Kidney epithelial cell (primary cell): ENCODE results near the gene CYSTM1. TPM values are rescaled to one million over a fixed set of nuclear protein-coding genes. Genes with fewer than 3 reads are reported as not detected.

Experiments used
- DNase-seq: peaks from one replicate; pipeline ENCODE4 v3.0.0-alpha.2; 2010; ENCODE audit warnings: low read depth
- H3K27me3 ChIP-seq: 2 replicates; pipeline ENCODE4 v1.6.0; 2011; ENCODE audit warnings: low read length; ENCODE audit not compliant: control insufficient read depth, insufficient read depth
- H3K36me3 ChIP-seq: 2 replicates; pipeline ENCODE4 v1.5.1; 2011; ENCODE audit warnings: low read length; ENCODE audit not compliant: control insufficient read depth, insufficient read depth
- H3K4me3 ChIP-seq: 2 replicates; pipeline ENCODE4 v1.5.1; 2011; ENCODE audit warnings: low read depth, mild to moderate bottlenecking, control low read depth, low read length
- CTCF ChIP-seq: IDR thresholded peaks from 2 replicates; pipeline ENCODE4 v1.5.1; 2011; ENCODE audit warnings: mild to moderate bottlenecking, moderate library complexity, low read length, control low read depth, inconsistent platforms; ENCODE audit not compliant: insufficient read depth, poor library complexity, severe bottlenecking
- total RNA-seq: library from RNA; depleted of rRNA; stranded (reverse); fragments of >200 nt; gene quantifications from 2 replicates; pipeline ENCODE4 v1.2.3, GENCODE V29; 2015

CYSTM1 gene
- total RNA-seq, 1 donor from 2014 or later, result 176 TPM

GRCh38 chr5:140267201-140267540 is 92.2 kb downstream of the CYSTM1 start:
- no peak for DNase-seq
- Histone ChIP-seq H3K27me3 (no peaks in the 10 kb centered on the region), H3K4me3 (no peak overlapping the region), H3K36me3 (no peaks in the 10 kb centered on the region)
- TF ChIP-seq CTCF, result no peak

- no peak for TF ChIP-seq CTCF
- DNase-seq, result no peak
- Histone ChIP-seq H3K36me3 (no peaks in the 10 kb centered on the region), H3K27me3 (no peaks in the 10 kb centered on the region), H3K4me3 (no peak overlapping the region)
These were observed 92.6 kb downstream of the CYSTM1 start for GRCh38 chr5:140267559-140268018.

- DNase-seq, result no peak
- Histone ChIP-seq H3K36me3 (no peaks in the 10 kb centered on the region), H3K27me3 (no peaks in the 10 kb centered on the region), H3K4me3 (no peak overlapping the region)
- no peak for TF ChIP-seq CTCF
These were observed 95.0 kb downstream of the CYSTM1 start for GRCh38 chr5:140270008-140270407.

GRCh38 chr5:140273401-140273877 is 98.5 kb downstream of the CYSTM1 start:
- Histone ChIP-seq H3K27me3 (no peaks in the 10 kb centered on the region), H3K4me3 (no peak overlapping the region), H3K36me3 (no peaks in the 10 kb centered on the region)
- no peak for TF ChIP-seq CTCF
- DNase-seq, result no peak

- TF ChIP-seq CTCF, result no peak
- Histone ChIP-seq H3K4me3 (no peak overlapping the region), H3K27me3 (no peaks in the 10 kb centered on the region), H3K36me3 (no peaks in the 10 kb centered on the region)
- no peak for DNase-seq
These were observed 100.8 kb downstream of the CYSTM1 start for GRCh38 chr5:140275837-140276236.

- TF ChIP-seq CTCF, result no peak
- Histone ChIP-seq H3K4me3 (no peak overlapping the region), H3K27me3 (no peaks in the 10 kb centered on the region), H3K36me3 (no peaks in the 10 kb centered on the region)
- no peak for DNase-seq
These were observed 107.3 kb downstream of the CYSTM1 start for GRCh38 chr5:140282266-140282665.
